K562 (cell line): ENCODE measurements around the gene IMMP2L.

Source experiments
- ADNP ChIP-seq: fragments of 200-800 bp; sonication (Bioruptor generic); IDR thresholded peaks from 2 replicates; pipeline ENCODE4 v1.6.1; 2016; ENCODE audit warnings: missing genetic modification characterization, missing compliant biosample characterization
- ARID1B ChIP-seq: fragments of 450-650 bp; IDR thresholded peaks from 2 replicates; pipeline ENCODE4 v1.6.1; 2016; ENCODE audit warnings: antibody characterized with exemption, mild to moderate bottlenecking, inconsistent platforms
- CHD4 ChIP-seq: fragments of 200-600 bp; sonication (generic); IDR thresholded peaks from 3 replicates; pipeline ENCODE4 v1.6.1; 2012; ENCODE audit warnings: low read depth, mild to moderate bottlenecking, mixed read lengths, low read length, inconsistent platforms; ENCODE audit not compliant: insufficient read depth, insufficient replicate concordance, poor library complexity, severe bottlenecking
- CTCF ChIP-seq, 3 experiments: IDR thresholded peaks in 2 of 3; conservative IDR thresholded peaks in 1 of 3; 2 replicates each; pipeline ENCODE4 v1.5.1; 2011 to 2012; ENCODE audit warnings: low read length in 3 of 3, mild to moderate bottlenecking in 3 of 3, control low read depth in 2 of 3, improper control_type of control experiment in 1 of 3, inconsistent platforms in 1 of 3, low read depth in 1 of 3, mixed read lengths in 1 of 3, moderate library complexity in 1 of 3; ENCODE audit not compliant: insufficient read depth in 2 of 3
- CUX1 ChIP-seq: fragments of 200-800 bp; sonication (Bioruptor generic); IDR thresholded peaks from 2 replicates; pipeline ENCODE4 v1.6.1; 2016; ENCODE audit warnings: missing genetic modification characterization, missing compliant biosample characterization
- ESRRB ChIP-seq: fragments of 250-450 bp; sonication (Bioruptor Pico); IDR thresholded peaks from 2 replicates; pipeline ENCODE4 v1.5.0; 2020; ENCODE audit warnings: mild to moderate bottlenecking, moderate library complexity, borderline replicate concordance
- HSF4 ChIP-seq: fragments of 250-450 bp; sonication (Bioruptor Pico); IDR thresholded peaks from 2 replicates; pipeline ENCODE4 v2.1.2; 2022; ENCODE audit warnings: mild to moderate bottlenecking, moderate library complexity, borderline replicate concordance
- NFATC3 ChIP-seq: fragments of 450-650 bp; IDR thresholded peaks from 2 replicates; pipeline ENCODE4 v1.6.1; 2017; ENCODE audit warnings: mild to moderate bottlenecking
- PATZ1 ChIP-seq: fragments of 250-450 bp; sonication (Bioruptor Pico); IDR thresholded peaks from 2 replicates; pipeline ENCODE4 v1.5.0; 2020; ENCODE audit warnings: mild to moderate bottlenecking, borderline replicate concordance
- SP2 ChIP-seq: IDR thresholded peaks from 2 replicates; pipeline ENCODE4 v1.6.1; 2011; ENCODE audit warnings: mild to moderate bottlenecking, low read depth, low read length, moderate library complexity; ENCODE audit not compliant: poor library complexity, severe bottlenecking; ENCODE audit errors: extremely low read depth
- TAF1 ChIP-seq: IDR thresholded peaks from 2 replicates; pipeline ENCODE4 v1.6.1; 2011; ENCODE audit warnings: mild to moderate bottlenecking, low read length, moderate library complexity; ENCODE audit not compliant: insufficient read depth, control insufficient read depth, severe bottlenecking; ENCODE audit errors: extremely low read depth
- TCF7 ChIP-seq: sonication (generic); IDR thresholded peaks from 2 replicates; pipeline ENCODE4 v1.6.1; 2016; ENCODE audit warnings: antibody characterized with exemption, borderline replicate concordance
- TSHZ1 ChIP-seq: fragments of 250-450 bp; sonication (Bioruptor Pico); IDR thresholded peaks from 2 replicates; pipeline ENCODE4 v1.4.0; 2020; ENCODE audit warnings: mild to moderate bottlenecking, moderate library complexity
- ZNF347 ChIP-seq: fragments of 450-650 bp; formaldehyde crosslinking; IDR thresholded peaks from 2 replicates; pipeline ENCODE4 v1.4.0; 2020; ENCODE audit warnings: low read depth, mild to moderate bottlenecking, moderate library complexity

- TF ChIP-seq CTCF (IDR thresholded peaks at IDR 0.05 in 2 of 3, conservative IDR thresholded peaks at IDR 0.05 in 1 of 3; ENCODE audit: insufficient read depth in 2 of 3, low read depth in 1 of 3, low read length in 3 of 3) = no peak
- no peak for TF ChIP-seq ZNF347 (CRISPR knock-in tag)
- TF ChIP-seq HSF4 (CRISPR knock-in tag) = no peak
- TF ChIP-seq TCF7 = no peak
- TF ChIP-seq ADNP = no peak
- no peak for TF ChIP-seq TAF1
- TF ChIP-seq SP2 = no peak
- TF ChIP-seq CUX1 = no peak
- TF ChIP-seq CHD4 = no peak
- no peak for TF ChIP-seq ARID1B
- TF ChIP-seq NFATC3 = no peak
- no peak for TF ChIP-seq TSHZ1 (CRISPR knock-in tag)
- TF ChIP-seq ESRRB = no peak
- no peak for TF ChIP-seq PATZ1 (CRISPR knock-in tag)
Observed at GRCh38 chr7:111085356-111085755, 476.9 kb downstream of the IMMP2L start.
